ENCODE results near the gene TTC28.
"Not testable (repeated sequence)": the region's sequence is repeated elsewhere in the genome, so short reads cannot be mapped to it uniquely, and the experiment has no call there.

The TTC28 gene

GRCh38 chr22:28217277-28217676, 462.4 kb downstream of the TTC28 start:
- no peak for TF ChIP-seq CTCF (IDR thresholded peaks at IDR 0.05; ENCODE audit: low read depth, low read length, missing control alignments)
- no peak for DNase-seq (ENCODE audit: low read depth)
- no peak overlapping the region for H3K4me3 ChIP-seq (ENCODE audit: low read depth, low read length)

- DNase-seq (ENCODE audit: low read depth); H3K4me3 ChIP-seq (ENCODE audit: low read depth, low read length): not testable (repeated sequence)
Observed at GRCh38 chr22:28214750-28215149, 464.9 kb downstream of the TTC28 start.

GRCh38 chr22:28209457-28209856, 470.2 kb downstream of the TTC28 start:
- not testable (repeated sequence) for DNase-seq (ENCODE audit: low read depth); H3K4me3 ChIP-seq (ENCODE audit: low read depth, low read length)

GRCh38 chr22:28208787-28209186, 470.9 kb downstream of the TTC28 start:
- no peak overlapping the region for H3K4me3 ChIP-seq (ENCODE audit: low read depth, low read length)
- TF ChIP-seq CTCF (IDR thresholded peaks at IDR 0.05; ENCODE audit: low read depth, low read length, missing control alignments) = no peak
- DNase-seq (ENCODE audit: low read depth) = no peak

- TF ChIP-seq CTCF (IDR thresholded peaks at IDR 0.05; ENCODE audit: low read depth, low read length, missing control alignments) = no peak
- DNase-seq (ENCODE audit: low read depth) = no peak
- H3K4me3 ChIP-seq (ENCODE audit: low read depth, low read length) = no peak overlapping the region
Observed at GRCh38 chr22:28208036-28208435, 471.6 kb downstream of the TTC28 start.

GRCh38 chr22:28207281-28208030, 472.2 kb downstream of the TTC28 start:
- no peak overlapping the region for H3K4me3 ChIP-seq (ENCODE audit: low read depth, low read length)
- no peak for TF ChIP-seq CTCF (IDR thresholded peaks at IDR 0.05; ENCODE audit: low read depth, low read length, missing control alignments)
- no peak for DNase-seq (ENCODE audit: low read depth)

- no peak overlapping the region for H3K4me3 ChIP-seq (ENCODE audit: low read depth, low read length)
- no peak for DNase-seq (ENCODE audit: low read depth)
- no peak for TF ChIP-seq CTCF (IDR thresholded peaks at IDR 0.05; ENCODE audit: low read depth, low read length, missing control alignments)
Observed at GRCh38 chr22:28205926-28206325, 473.7 kb downstream of the TTC28 start.

GRCh38 chr22:28204382-28204781, 475.3 kb downstream of the TTC28 start:
- no peak overlapping the region for H3K4me3 ChIP-seq (ENCODE audit: low read depth, low read length)
- no peak for TF ChIP-seq CTCF (IDR thresholded peaks at IDR 0.05; ENCODE audit: low read depth, low read length, missing control alignments)
- no peak for DNase-seq (ENCODE audit: low read depth)
